ENCODE measurements around the gene TEAD1.
A peak's percentile ranks its signal among the peaks of the same experiment; 100 is the strongest.

TEAD1 gene

GRCh38 chr11:12715941-12716340 lies 41.7 kb downstream of the TEAD1 start:
- DNase-seq, result no peak

DNA sequence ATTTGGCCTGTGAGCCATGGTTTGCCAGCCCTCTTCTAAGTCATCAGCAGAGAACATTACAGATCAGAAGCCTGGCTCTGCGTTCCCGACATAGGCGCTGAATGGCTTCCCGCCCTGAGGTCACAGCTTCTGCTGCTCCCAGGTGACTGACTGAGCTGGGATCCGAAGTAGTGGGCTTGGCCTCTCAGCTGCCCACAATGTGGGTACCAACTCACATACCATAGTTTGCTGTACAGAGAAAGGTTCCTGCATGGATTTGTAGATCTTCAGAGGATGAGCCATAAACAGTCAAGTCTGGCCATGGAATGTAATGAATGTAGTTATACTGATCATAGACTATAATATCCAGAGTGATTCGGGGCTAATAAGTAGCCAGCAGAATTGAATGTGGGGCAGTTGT lies 42.6 kb downstream of the TEAD1 start:
- DNase-seq, result no peak

GRCh38 chr11:12717851-12718291 lies 43.6 kb downstream of the TEAD1 start:
- peak; percentile 40 for DNase-seq

DNA sequence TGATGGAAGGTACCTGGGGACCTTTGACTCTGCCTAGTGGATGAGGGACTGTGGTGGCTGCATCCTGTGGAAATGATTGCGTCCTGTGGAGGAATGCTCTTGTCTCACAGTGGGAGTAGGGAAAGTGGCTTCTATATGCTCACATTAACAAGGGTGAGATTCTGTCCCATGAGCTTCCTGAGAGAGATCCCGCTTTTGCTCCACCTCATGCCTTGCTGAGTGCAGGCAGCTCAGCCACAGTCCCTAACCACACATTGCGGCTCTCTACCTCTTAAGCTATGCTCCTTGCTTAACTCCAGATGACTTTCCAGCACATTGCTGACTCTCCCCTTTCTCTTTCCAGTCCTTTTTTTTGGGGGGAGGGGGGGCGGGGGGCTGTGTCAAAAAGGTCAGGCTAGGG lies 45.0 kb downstream of the TEAD1 start:
- no peak for DNase-seq

DNA sequence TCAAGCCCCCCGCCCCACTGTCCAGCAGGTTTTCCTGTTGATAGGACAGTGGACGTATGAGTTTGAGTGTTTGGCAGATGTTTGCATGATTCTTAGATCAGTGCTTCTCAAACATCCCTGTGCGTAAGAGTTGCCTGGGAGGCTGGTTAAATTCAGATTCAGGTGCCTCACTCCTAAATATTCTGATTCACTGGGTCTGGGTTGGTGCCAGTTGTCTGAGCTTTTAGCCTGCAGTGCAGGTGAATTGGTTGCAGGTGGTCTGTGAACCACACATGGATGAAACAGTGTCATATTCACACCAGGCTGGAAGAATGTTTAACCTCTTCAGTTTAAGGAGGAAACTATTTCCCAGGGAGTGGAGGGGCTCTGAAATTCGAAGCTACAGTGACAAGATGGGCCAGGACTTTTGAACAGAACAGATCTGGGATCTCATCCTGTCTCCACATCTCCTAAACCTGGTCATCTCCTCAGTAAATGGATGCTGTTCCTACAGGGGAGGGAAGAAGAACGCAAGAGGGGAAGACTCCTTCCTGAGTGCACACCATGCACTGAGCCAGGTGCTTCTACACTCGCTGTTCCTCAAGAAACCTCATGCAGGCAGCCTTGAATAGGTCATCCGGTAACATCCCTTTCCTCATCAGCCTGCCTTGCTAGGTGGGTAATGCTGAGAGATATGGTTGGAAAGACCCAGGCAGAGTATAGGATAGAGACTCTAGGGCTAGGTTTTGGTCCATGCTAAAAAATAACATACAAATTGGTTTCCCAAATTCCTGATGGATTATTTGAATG lies 47.8 kb downstream of the TEAD1 start:
- DNase-seq, result no peak

DNA sequence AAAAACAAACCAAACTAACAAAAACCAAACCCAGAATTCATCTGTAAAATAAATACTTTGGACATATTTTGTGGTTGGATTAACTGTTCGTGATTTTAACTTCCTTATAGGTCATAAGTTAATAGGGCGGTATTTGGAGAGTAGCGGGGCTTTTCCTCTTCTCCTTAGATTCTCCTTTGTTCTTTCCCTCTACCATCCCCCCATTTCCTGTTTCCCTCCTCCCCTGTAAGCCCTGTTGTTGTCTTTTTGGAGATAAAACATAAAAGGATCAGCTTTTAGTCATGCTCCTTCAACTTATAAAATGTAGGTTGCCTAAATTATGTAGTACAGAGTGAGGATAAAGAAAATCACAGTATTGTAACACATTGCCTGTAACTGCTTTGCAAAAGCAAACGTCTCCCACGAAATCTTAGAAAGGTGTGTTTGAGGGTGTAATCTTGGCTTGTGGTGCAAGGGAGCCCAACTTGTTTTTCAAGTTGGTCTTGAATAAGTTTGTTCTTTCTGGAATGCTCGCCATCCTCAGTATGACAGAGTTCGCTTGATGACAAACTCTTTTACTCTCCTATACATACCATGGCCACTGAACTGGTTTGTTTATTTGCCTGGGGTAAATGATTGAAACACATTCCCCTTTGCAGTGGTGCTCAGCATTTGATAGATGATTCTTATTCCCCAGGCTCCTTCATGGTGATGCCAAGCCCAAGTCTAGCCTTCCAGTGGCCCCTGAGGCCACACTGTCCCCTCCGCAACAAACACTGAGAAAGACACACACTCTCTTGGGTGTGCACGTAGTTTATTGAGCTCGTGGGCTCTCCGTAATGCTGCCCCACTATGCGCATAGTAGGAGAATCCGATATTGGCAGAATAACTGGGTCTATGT lies 49.4 kb downstream of the TEAD1 start:
- no peak for DNase-seq

GRCh38 chr11:12724301-12725054 lies 50.3 kb downstream of the TEAD1 start:
- DNase-seq, result no peak

DNA sequence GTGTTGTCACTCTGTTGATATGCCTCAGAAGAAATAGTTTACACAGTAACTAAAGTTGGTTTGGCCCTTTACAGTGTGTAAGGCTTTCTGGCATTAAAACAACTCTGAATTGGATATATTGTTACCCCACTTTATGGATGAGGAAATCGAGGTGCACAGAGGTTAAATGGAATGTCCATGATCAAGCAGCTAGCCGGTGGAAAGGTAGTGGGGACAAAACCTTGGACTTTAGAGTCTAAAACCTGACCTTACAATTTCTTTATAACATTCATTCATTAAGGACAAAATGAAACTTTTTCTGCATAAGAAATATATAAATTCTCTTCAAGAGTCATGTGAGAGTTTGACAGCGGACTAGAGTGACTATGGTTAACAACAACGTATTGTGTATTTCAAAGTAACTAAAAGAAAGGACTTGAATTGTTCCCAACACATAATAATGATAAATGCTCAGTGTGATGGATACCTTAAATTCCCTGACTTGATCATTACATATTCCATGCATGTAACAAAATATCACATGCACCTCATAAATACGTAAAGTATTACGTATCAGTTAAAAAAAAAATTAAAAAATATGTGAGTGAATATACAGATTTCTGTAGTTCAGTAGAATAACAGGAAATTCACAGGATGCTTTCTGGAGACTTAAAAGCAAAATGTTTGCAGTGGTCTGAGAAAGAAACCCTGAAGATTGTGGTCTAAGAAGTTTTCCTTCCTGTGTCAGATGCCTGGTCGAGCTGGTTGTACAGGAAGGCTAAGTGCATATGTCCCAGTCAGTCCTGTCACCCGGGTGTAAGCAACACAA lies 51.0 kb downstream of the TEAD1 start:
- no peak for DNase-seq

- no peak for DNase-seq
These were observed 51.9 kb downstream of the TEAD1 start for GRCh38 chr11:12725863-12726682.

DNA sequence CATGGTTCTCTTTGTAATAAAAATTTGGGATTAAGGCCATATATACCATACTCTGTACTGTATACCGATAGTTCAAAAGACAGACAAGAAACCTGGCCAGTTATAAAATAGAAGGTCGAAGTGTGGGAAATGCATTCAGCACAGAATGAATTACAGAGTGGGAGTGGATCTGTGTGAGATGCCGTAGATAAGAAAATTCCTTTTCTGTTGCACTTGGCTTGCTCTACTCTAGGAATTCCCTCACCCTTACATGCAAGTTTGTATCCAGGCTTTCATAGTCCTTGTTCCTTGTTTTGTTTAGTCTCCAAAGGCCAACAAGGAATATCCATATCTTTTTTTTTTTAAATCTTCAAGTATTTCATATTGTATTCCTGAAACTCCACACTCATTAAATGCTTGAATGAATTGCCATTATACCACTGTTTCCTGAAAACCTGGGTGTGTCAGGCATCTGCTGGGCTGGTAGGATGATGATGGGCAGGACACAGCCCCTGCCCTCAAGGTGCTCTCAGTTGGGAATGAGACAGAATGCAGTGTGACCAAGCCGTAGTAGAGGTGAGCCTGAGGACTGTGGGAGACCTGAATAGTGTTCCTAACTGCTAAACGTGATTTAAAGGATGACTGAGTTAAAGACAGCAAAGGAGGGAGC lies 53.5 kb downstream of the TEAD1 start:
- no peak for DNase-seq

DNA sequence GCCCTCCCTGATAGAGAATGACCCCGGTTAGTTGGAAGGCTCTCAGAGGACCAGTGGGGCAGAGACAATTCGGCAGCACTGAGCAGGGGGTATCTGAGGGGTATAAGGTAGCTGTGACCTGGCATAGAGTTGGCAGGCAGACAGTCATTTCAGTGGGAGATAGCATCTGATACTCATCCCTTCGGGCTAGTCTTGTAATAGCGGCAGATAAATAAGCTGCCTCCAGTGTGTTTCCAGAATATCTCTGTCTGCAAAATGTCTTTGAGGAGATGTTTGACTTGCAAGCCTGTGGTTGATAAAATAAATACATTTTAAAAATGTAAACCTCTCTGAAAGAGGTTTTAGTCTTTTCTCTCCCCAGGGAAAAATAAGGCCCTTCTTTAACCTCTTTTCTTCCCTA lies 54.2 kb downstream of the TEAD1 start:
- no peak for DNase-seq

- DNase-seq, result no peak
These were observed 55.7 kb downstream of the TEAD1 start for GRCh38 chr11:12729941-12730340.

DNA sequence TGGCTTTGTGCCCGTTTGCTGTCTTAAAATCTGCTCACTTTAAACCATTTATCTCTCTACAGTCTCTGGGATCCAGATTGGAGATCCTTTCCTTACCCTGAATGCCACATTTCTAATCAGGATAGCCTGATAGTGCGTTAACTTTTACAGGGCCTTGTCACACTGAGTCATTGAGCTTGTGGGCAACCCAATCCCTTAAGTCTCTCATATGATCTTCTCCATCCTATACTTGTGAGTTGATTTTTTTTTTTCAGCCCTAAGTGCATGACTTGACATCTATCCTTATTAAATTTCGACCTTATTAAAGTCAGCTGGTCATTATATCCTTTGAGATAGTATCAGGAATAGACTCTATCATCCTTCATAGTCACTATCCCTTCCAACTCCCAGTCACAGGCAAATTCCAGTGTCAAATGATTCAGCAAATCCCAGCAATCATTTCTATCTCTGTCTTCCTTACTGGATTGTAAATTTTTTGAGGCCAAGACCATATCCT lies 57.7 kb downstream of the TEAD1 start:
- no peak for DNase-seq

DNA sequence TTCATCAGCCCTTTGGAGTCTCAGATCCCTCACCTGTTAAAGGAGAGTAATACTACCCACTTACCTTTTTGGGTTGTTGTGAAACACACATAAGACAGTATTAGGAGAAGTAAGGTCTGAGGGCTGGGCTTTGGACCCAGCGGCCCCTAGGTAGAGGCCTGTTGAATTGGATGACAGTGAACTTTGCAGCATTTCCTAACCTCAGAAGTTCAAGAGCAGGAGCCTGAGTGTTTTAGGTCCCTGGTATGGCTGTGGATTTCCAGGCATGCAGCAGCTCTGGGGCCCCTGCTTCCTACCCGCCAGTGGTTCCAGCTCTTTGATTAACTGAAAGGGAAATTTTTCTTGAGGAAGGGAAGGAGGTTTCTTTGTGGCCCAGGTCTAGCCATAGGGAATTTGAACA lies 58.9 kb downstream of the TEAD1 start:
- no peak for DNase-seq

DNA sequence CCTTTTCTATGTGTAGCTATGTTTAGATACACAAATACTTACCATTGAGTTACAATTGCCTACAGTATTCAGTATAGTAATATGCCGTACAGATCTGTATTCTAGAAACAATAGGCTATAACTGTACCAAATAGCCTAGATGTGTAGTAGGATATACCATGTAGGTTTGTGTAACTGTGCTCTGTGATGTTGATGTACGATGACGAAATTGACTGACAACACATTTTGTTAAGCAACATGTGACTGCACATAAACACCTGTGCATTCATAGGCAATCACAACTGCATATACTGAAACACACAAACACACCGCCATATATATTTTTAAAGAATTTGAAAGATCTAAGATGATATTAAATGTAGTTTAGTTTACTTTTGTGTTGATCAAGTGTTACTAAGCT lies 60.4 kb downstream of the TEAD1 start:
- no peak for DNase-seq

DNA sequence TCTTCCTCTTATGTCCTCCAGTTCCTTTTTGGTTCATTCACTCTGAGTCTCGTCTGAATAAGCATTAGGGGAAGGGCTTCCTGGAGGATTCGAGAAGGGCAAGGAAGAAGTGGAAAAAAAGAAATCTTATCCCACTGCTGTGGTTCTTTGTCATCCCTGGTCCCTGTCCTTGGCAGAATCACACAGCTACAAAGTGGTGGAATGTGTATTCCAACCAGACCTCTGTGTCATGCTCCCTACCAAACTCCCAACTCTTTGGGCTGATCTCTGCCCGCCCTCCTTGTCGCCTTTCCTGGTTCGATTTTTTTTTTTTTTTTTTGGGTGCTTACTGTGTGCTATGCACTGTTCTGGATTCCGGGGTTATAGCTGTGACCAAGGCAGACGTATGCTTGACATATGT lies 61.0 kb downstream of the TEAD1 start:
- no peak for DNase-seq

DNA sequence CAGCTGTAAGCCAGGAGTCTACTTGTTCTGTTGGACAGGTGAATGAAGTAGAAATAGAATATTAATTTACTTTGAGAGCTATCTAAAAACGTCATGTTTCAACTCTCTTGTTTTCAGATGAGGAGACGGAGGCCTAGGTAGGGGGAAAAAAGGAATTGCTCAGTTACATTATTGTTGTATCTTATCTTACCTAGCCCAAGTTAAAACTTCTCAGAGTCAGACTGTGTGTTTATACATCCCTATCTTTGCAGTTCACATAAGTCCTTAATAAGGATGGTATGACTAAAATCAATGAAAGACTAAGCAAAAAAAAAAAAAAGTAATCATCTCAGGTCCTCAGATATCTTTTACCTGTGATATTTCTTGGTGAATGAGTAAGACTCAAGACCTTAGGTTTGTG lies 62.8 kb downstream of the TEAD1 start:
- no peak for DNase-seq

- DNase-seq, result no peak
These were observed 67.5 kb downstream of the TEAD1 start for GRCh38 chr11:12741671-12742216.

- DNase-seq, result no peak
These were observed 69.7 kb downstream of the TEAD1 start for GRCh38 chr11:12743834-12744449.

Measured in CD4-positive, alpha-beta T cell treated with Interleukin-6 for 4 hours (primary cell).